Rectal smooth muscle tissue (tissue), 1 donor: ENCODE results near the gene FAM110A.
A peak's percentile ranks its signal among the peaks of the same experiment; 100 is the strongest.
"Not testable (repeated sequence)": the region's sequence is repeated elsewhere in the genome, so short reads cannot be mapped to it uniquely, and the experiment has no call there.

Experiments
- H3K27ac ChIP-seq: one replicate; pipeline ENCODE4 v1.7.0; 2013; ENCODE audit warnings: low read depth, low read length, inconsistent platforms
- H3K27me3 ChIP-seq: one replicate; pipeline ENCODE4 v1.7.0; 2013; ENCODE audit warnings: low read length; ENCODE audit not compliant: control insufficient read depth, insufficient read depth
- H3K36me3 ChIP-seq: one replicate; pipeline ENCODE4 v1.7.0; 2013; ENCODE audit warnings: low read length; ENCODE audit not compliant: control insufficient read depth, insufficient read depth
- H3K4me1 ChIP-seq: one replicate; pipeline ENCODE4 v1.7.0; 2013; ENCODE audit warnings: low read length; ENCODE audit not compliant: control insufficient read depth, insufficient read depth
- H3K4me3 ChIP-seq: one replicate; pipeline ENCODE4 v1.7.0; 2013; ENCODE audit warnings: low read length
- H3K9ac ChIP-seq: one replicate; pipeline ENCODE4 v1.7.0; 2013; ENCODE audit warnings: low read length

FAM110A gene

GRCh38 chr20:826695-827323, 6.7 kb upstream of the FAM110A start:
- Histone ChIP-seq H3K27ac (no peak overlapping the region), H3K4me3 (no peak overlapping the region), H3K4me1 (no peaks in the 10 kb centered on the region), H3K36me3 (no peaks in the 10 kb centered on the region), H3K9ac (no peak overlapping the region), H3K27me3 (no peaks in the 10 kb centered on the region)

DNA sequence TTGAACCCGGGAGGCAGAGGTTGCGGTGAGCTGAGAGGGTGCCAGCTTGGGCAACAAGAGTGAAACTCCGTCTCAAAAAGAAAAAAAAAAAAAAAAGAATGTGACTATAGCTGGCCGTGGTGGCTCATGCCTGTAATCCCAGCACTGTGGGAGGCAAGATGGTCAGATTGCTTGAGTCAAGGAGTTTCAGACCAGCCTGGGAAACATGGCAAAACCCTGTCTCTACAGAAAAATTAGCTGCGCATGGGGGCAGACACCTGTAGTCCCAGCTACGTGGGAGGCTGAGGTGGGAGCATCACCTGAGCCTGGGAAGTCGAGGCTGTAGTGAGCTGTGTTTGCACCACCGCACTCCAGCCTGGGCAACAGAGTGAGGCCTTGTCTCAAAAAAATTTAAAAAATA, 5.5 kb upstream of the FAM110A start:
- not testable (repeated sequence) for H3K27ac ChIP-seq, H3K9ac ChIP-seq, H3K4me1 ChIP-seq, H3K36me3 ChIP-seq, H3K4me3 ChIP-seq, H3K27me3 ChIP-seq

DNA sequence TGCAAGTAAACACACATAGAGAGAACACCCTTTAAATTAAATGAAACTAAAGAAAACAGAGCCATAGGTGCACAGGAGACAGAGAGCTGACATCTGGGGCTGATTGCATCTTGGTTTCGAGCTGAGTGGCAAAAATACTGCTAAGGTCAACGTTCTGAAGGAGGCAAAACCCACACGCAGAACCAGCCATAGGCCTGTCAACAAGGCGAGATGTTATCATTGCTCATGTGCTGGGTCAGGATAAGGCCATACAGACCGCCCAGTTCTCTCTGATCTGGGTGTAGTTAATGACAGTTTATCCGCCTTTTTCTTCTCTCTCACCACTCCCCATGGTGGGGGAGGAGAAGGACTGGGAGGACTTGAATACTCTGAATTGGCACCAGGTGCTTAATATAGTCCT, 4.5 kb upstream of the FAM110A start:
- Histone ChIP-seq H3K36me3 (no peaks in the 10 kb centered on the region), H3K4me3 (no peak overlapping the region), H3K4me1 (peaks cover 2% of the 10 kb centered on the region), H3K9ac (no peak overlapping the region), H3K27ac (no peak overlapping the region), H3K27me3 (no peaks in the 10 kb centered on the region)

GRCh38 chr20:829551-829950, 4.0 kb upstream of the FAM110A start:
- Histone ChIP-seq H3K27ac (no peak overlapping the region), H3K27me3 (no peaks in the 10 kb centered on the region), H3K4me1 (peaks cover 3% of the 10 kb centered on the region), H3K4me3 (no peak overlapping the region), H3K36me3 (no peaks in the 10 kb centered on the region), H3K9ac (no peak overlapping the region)

DNA sequence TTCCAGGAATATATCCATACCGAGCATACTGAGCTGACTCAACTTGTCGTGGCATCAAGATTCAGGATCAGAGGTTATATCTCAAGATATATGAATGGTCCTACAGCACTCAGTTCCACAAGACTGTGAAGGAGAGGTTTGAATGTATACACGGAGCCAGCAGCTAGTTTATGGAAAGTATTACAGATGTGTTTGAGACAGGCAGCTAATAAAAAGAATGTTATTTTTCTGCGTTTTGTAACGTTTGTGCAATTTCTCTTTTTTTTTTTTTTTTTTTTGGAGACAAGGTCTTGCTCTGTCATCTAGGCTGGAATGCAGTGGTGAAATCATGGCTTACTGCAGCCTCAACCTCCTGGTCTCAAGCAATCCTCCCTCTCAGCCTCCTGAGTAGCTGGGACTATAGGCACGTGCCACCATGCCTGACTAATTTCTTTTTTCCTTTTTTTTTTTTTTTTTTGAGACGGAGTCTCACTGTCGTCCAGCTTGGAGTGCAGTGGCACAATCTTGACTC, 3.4 kb upstream of the FAM110A start:
- no peak overlapping the region for H3K4me3 ChIP-seq
- H3K36me3 ChIP-seq = no peaks in the 10 kb centered on the region
- H3K9ac ChIP-seq = no peak overlapping the region
- H3K4me1 ChIP-seq = peaks cover 3% of the 10 kb centered on the region
- no peak overlapping the region for H3K27ac ChIP-seq
- H3K27me3 ChIP-seq = no peaks in the 10 kb centered on the region

DNA sequence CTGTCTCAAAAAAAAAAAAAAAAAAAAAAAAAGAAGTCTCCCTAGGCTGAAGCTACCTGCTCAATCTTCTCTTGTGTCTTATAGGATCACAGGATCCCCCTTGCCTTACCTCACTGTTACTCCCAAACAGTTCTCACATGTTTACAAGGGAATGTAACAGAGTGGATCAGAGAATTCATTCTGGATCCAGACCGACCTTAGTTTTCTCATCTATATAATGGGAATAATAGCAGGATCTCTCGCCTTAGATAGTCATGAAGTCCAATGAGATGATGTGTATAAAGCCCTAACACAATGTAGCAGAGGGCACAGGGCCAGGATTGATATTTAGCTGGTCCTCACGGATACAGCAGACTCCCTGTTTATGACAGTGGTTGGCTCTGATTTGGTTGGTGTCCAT, 2.3 kb upstream of the FAM110A start:
- Histone ChIP-seq H3K4me3 (no peak overlapping the region), H3K27ac (no peak overlapping the region), H3K27me3 (no peaks in the 10 kb centered on the region), H3K36me3 (no peaks in the 10 kb centered on the region), H3K4me1 (peaks cover 3% of the 10 kb centered on the region), H3K9ac (no peak overlapping the region)

DNA sequence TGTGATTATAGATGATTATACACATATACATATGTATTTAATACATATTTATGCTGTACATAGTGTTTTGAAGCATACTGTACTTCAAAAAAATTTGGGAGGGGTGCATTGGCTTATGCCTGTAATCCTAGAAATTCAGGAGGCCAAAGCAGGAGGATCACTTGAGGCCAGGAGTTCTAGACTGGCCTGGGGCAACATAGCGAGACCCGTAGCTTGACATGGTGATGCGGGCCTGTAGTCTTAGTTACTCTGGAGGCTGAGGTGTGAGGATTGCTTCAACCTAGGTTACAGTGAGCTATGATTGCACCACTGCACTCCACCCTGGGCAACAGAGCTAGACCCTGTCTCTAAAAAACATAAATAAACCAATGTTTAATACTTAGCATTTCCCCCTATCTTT, 1.6 kb upstream of the FAM110A start:
- Histone ChIP-seq H3K27ac (no peak overlapping the region), H3K36me3 (no peaks in the 10 kb centered on the region), H3K4me3 (no peak overlapping the region), H3K9ac (no peak overlapping the region), H3K4me1 (peaks cover 3% of the 10 kb centered on the region), H3K27me3 (no peaks in the 10 kb centered on the region)

DNA sequence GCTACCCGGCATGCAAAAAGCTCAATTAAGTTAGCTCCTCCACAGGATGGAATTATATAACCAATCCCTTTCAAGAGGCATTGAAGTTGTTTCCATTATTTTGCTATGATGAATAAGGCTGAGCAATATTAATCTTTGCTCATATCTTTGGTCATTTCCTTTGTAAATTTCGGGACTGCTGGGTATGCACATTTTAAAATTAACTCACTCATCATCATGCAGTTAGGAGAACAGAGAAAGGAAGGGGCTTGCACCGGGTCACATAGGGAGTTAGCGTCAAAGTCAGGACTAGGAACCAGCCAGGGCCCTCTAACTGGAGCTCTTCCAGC, 430 bp upstream of the FAM110A start:
- Histone ChIP-seq H3K4me3 (peak overlapping the region; percentile 51), H3K27ac (no peak overlapping the region), H3K36me3 (no peaks in the 10 kb centered on the region), H3K27me3 (no peaks in the 10 kb centered on the region), H3K4me1 (peaks cover 3% of the 10 kb centered on the region), H3K9ac (no peak overlapping the region)

- Histone ChIP-seq H3K27me3 (no peaks in the 10 kb centered on the region), H3K36me3 (no peaks in the 10 kb centered on the region), H3K4me3 (peak overlapping the region; percentile 71), H3K4me1 (peaks cover 3% of the 10 kb centered on the region), H3K27ac (no peak overlapping the region), H3K9ac (peak overlapping the region; percentile 64)
These were observed 734 bp downstream of the FAM110A start for GRCh38 chr20:834151-834746.

DNA sequence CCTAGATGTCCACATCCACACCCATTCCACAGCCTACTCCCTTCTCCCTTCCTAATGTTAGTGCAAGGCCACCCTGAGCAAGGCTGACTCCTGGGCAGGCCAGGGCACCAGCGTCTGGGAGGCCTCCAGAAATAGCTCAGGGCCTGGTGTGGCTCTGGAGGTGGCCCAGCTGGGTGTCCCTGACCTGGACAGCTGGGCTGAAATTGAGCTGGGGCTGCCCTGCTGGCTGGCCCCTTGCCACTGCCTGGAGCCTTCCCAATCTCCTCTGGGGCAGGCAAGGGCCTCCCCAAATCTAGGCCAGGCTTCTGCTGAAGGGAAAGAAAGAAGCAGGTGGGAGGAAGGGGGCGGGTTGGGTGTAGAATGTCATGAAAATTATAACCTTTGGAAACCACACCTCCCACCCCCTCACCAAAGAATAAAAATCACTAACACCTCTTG, 2.1 kb downstream of the FAM110A start:
- H3K4me3 ChIP-seq = peak overlapping the region; percentile 13
- peaks cover 3% of the 10 kb centered on the region for H3K4me1 ChIP-seq
- no peak overlapping the region for H3K9ac ChIP-seq
- no peaks in the 10 kb centered on the region for H3K27me3 ChIP-seq
- H3K36me3 ChIP-seq = no peaks in the 10 kb centered on the region
- no peak overlapping the region for H3K27ac ChIP-seq

GRCh38 chr20:836190-836589, 2.7 kb downstream of the FAM110A start:
- Histone ChIP-seq H3K27ac (no peak overlapping the region), H3K36me3 (no peaks in the 10 kb centered on the region), H3K27me3 (no peaks in the 10 kb centered on the region), H3K4me1 (peaks cover 3% of the 10 kb centered on the region), H3K4me3 (no peak overlapping the region), H3K9ac (no peak overlapping the region)

DNA sequence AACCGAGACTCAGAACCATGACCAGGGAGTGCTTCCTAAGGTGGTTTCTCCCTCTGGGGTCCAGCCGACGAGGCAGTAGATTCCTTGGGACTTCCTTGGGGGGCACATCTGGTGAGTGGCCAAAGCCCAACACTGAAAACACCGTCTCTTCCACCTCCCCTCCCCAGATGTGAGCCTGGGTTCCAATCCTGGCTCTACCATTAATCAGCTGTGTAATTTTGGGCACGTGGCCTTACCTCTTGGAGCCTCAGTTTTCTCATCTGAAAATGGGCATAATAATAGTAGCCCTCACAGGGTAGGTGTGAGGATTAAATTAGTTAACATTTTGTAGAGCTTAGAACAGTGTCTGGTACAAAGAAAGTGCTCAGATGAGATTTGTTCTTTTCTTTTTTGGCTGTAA, 5.5 kb downstream of the FAM110A start:
- H3K4me3 ChIP-seq = no peak overlapping the region
- no peak overlapping the region for H3K9ac ChIP-seq
- peaks cover 1% of the 10 kb centered on the region for H3K4me1 ChIP-seq
- H3K27ac ChIP-seq = no peak overlapping the region
- no peaks in the 10 kb centered on the region for H3K27me3 ChIP-seq
- H3K36me3 ChIP-seq = no peaks in the 10 kb centered on the region

DNA sequence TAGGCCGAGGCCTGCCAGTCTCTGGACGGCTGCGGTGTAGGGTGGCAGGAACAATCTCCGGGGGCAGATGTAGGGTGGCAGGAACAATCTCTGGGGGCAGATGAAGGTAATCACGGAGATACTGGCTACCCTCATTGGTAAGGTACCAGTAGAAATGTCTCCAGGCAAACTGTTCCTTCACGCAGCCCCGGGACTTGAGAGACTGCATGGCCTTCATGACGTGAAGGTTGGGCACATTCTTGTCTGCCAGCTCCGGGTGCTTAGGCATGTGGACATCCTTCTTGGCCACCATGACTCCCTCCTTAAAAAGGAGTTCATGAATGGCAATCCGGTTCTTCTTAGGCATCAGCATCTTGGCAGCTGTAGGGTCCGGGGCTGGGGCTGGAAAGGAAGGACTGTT, 6.1 kb downstream of the FAM110A start:
- Histone ChIP-seq H3K9ac (no peak overlapping the region), H3K4me1 (peaks cover 2% of the 10 kb centered on the region), H3K27ac (no peak overlapping the region), H3K27me3 (no peaks in the 10 kb centered on the region), H3K36me3 (no peaks in the 10 kb centered on the region), H3K4me3 (no peak overlapping the region)
